H1 (cell line): ENCODE results near the gene DDC. TPM values are rescaled to one million over a fixed set of nuclear protein-coding genes. Genes with fewer than 3 reads are reported as not detected.

Experiments
- CTCF ChIA-PET: fragments of 300-600 bp; sonication (Branson Sonifier 250); formaldehyde crosslinking; loops from one replicate; lab custom pipeline; 2021; ENCODE audit not compliant: partially characterized antibody; lab: Charles Lee
- POLR2A ChIA-PET: fragments of 300-600 bp; sonication (Branson Sonifier 250); formaldehyde crosslinking; loops from one replicate; lab custom pipeline; 2021; ENCODE audit warnings: inconsistent platforms; ENCODE audit not compliant: partially characterized antibody; lab: Charles Lee
- DNase-seq, 2 experiments: peaks; one replicate each; pipeline versions ENCODE4 v3.0.0 to v3.0.0-alpha.2; 2010 to 2022; ENCODE audit warnings: low spot score in 2 of 2, low read depth in 1 of 2, mixed read lengths in 1 of 2
- FAIRE-seq: peaks from 2 replicates; lab custom pipeline; 2011; peaks lifted over from hg19 to GRCh38; lab: Jason Lieb, UNC
- H2AFZ ChIP-seq: 2 replicates; pipeline ENCODE4 v1.8.1; 2012; ENCODE audit warnings: low read length, inconsistent platforms
- H2AK5ac ChIP-seq: 2 replicates; pipeline ENCODE4 v1.6.1; 2013; ENCODE audit warnings: low read depth, low read length
- H2BK120ac ChIP-seq: replicated peaks from 2 replicates; pipeline ENCODE3; 2013; ENCODE audit warnings: low read depth, low read length, inconsistent platforms
- H2BK12ac ChIP-seq: 2 replicates; pipeline ENCODE4 v1.6.1; 2013; ENCODE audit warnings: low read depth, low read length
- H2BK15ac ChIP-seq: 2 replicates; pipeline ENCODE4 v1.6.1; 2013; ENCODE audit warnings: low read length
- H2BK20ac ChIP-seq: 2 replicates; pipeline ENCODE4 v1.6.1; 2013; ENCODE audit warnings: low read length
- H2BK5ac ChIP-seq: 2 replicates; pipeline ENCODE4 v1.6.1; 2013; ENCODE audit warnings: low read depth, low read length
- H3K14ac ChIP-seq: 2 replicates; pipeline ENCODE4 v1.6.1; 2013; ENCODE audit warnings: inconsistent platforms; ENCODE audit not compliant: insufficient read length
- H3K18ac ChIP-seq: 2 replicates; pipeline ENCODE4 v1.6.1; 2013; ENCODE audit warnings: low read length; ENCODE audit errors: extremely low read depth
- H3K23ac ChIP-seq: 2 replicates; pipeline ENCODE4 v1.6.1; 2013; ENCODE audit warnings: inconsistent platforms; ENCODE audit not compliant: insufficient read length
- H3K23me2 ChIP-seq: 2 replicates; pipeline ENCODE4 v1.6.1; 2013; ENCODE audit warnings: low read depth, low read length
- H3K27ac ChIP-seq: 2 replicates; pipeline ENCODE4 v1.6.1; 2011; ENCODE audit warnings: low read depth, low read length, inconsistent platforms
- H3K27me3 ChIP-seq, 4 experiments: replicated peaks in 1 of 4; 1 replicate in 1 of 4; 2 replicates in 3 of 4; pipeline versions ENCODE4 v1.6.1 to v1.8.1; 2011 to 2013; ENCODE audit warnings: low read length in 3 of 4, mild to moderate bottlenecking in 3 of 4, inconsistent platforms in 2 of 4, mixed read lengths in 2 of 4, moderate library complexity in 1 of 4; ENCODE audit not compliant: control insufficient read depth in 3 of 4, insufficient read depth in 3 of 4; ENCODE audit errors: extremely low read depth in 1 of 4
- H3K36me3 ChIP-seq, 4 experiments: 2 replicates each; pipeline versions ENCODE4 v1.6.1 to v1.8.1; 2011 to 2013; ENCODE audit warnings: mild to moderate bottlenecking in 4 of 4, low read length in 3 of 4, moderate library complexity in 2 of 4, control low read depth in 1 of 4, inconsistent platforms in 1 of 4; ENCODE audit not compliant: insufficient read depth in 4 of 4, control insufficient read depth in 2 of 4
- H3K4ac ChIP-seq: replicated peaks from 2 replicates; pipeline ENCODE3; 2013; ENCODE audit warnings: low read length, low read depth, mixed read lengths, inconsistent platforms; ENCODE audit not compliant: insufficient read length
- H3K4me1 ChIP-seq, 4 experiments: replicated peaks in 1 of 4; 1 replicate in 1 of 4; 2 replicates in 3 of 4; pipeline versions ENCODE4 v1.6.1 to v1.8.1; 2011 to 2013; ENCODE audit warnings: low read length in 3 of 4, inconsistent platforms in 2 of 4, mixed read lengths in 1 of 4; ENCODE audit not compliant: insufficient read depth in 4 of 4, control insufficient read depth in 3 of 4
- H3K4me2 ChIP-seq, 2 experiments: 2 replicates each; pipeline versions ENCODE4 v1.6.1 to v1.8.1; 2011 to 2013; ENCODE audit warnings: low read depth in 2 of 2, low read length in 2 of 2, control low read depth in 1 of 2, inconsistent platforms in 1 of 2, mild to moderate bottlenecking in 1 of 2; ENCODE audit not compliant: insufficient read depth in 1 of 2
- H3K4me3 ChIP-seq, 4 experiments: fragments of 200-600, 300-600 bp in 1 of 4; sonication (generic), shearing (Covaris generic), sonication (Bioruptor Twin) in 1 of 4; 2 replicates each; pipeline versions ENCODE4 v1.5.1 to v1.8.1; 2011 to 2016; ENCODE audit warnings: low read length in 4 of 4, low read depth in 3 of 4, control low read depth in 2 of 4, inconsistent platforms in 2 of 4, mild to moderate bottlenecking in 2 of 4, mixed read lengths in 1 of 4, moderate library complexity in 1 of 4; ENCODE audit not compliant: insufficient read depth in 2 of 4; ENCODE audit errors: extremely low read depth in 1 of 4
- H3K56ac ChIP-seq: replicated peaks from 2 replicates; pipeline ENCODE3; 2013; ENCODE audit warnings: low read depth, mild to moderate bottlenecking, mixed read lengths, low read length, inconsistent platforms; ENCODE audit not compliant: insufficient read length
- H3K79me1 ChIP-seq: 2 replicates; pipeline ENCODE4 v1.6.1; 2013; ENCODE audit warnings: low read depth, low read length, control low read depth
- H3K79me2 ChIP-seq, 2 experiments: 2 replicates each; pipeline versions ENCODE4 v1.6.1 to v1.8.1; 2012 to 2013; ENCODE audit warnings: low read length in 2 of 2, mild to moderate bottlenecking in 2 of 2, inconsistent platforms in 1 of 2; ENCODE audit not compliant: insufficient read depth in 2 of 2, control insufficient read depth in 1 of 2
- H3K9ac ChIP-seq, 4 experiments: replicated peaks in 1 of 4; 1 replicate in 1 of 4; 2 replicates in 3 of 4; pipeline versions ENCODE4 v1.6.1 to v1.8.1; 2011 to 2013; ENCODE audit warnings: low read depth in 3 of 4, low read length in 3 of 4, control low read depth in 2 of 4, mild to moderate bottlenecking in 2 of 4, moderate library complexity in 2 of 4, inconsistent platforms in 1 of 4; ENCODE audit errors: extremely low read depth in 1 of 4
- H3K9me3 ChIP-seq, 2 experiments: 2 replicates each; pipeline versions ENCODE4 v1.6.1 to v1.8.1; 2012 to 2013; ENCODE audit warnings: mild to moderate bottlenecking in 2 of 2, moderate library complexity in 2 of 2, control low read depth in 1 of 2, inconsistent platforms in 1 of 2, low read depth in 1 of 2, low read length in 1 of 2, mixed read lengths in 1 of 2; ENCODE audit not compliant: insufficient read depth in 2 of 2
- H4K20me1 ChIP-seq, 2 experiments: replicated peaks in 1 of 2; 2 replicates each; pipeline versions ENCODE3 to v1.8.1; 2011 to 2013; ENCODE audit warnings: inconsistent platforms in 2 of 2, low read length in 2 of 2, mild to moderate bottlenecking in 1 of 2; ENCODE audit not compliant: insufficient read depth in 2 of 2, control insufficient read depth in 1 of 2
- H4K5ac ChIP-seq: 2 replicates; pipeline ENCODE4 v1.6.1; 2013; ENCODE audit warnings: low read length, low read depth, mixed read lengths, inconsistent platforms; ENCODE audit not compliant: insufficient read length
- H4K8ac ChIP-seq: 2 replicates; pipeline ENCODE4 v1.8.0; 2013; ENCODE audit warnings: mild to moderate bottlenecking, moderate library complexity, low read length, inconsistent platforms; ENCODE audit not compliant: insufficient read depth; ENCODE audit errors: extremely low read depth
- H4K91ac ChIP-seq: replicated peaks from 2 replicates; pipeline ENCODE3; 2013; ENCODE audit warnings: low read length, mixed read lengths, inconsistent platforms; ENCODE audit not compliant: insufficient read length
- BCL11A ChIP-seq, 2 experiments: IDR thresholded peaks; one replicate each; pipeline ENCODE4 v1.6.1; 2011; ENCODE audit warnings: low read depth in 2 of 2, low read length in 2 of 2, mild to moderate bottlenecking in 2 of 2
- BRCA1 ChIP-seq: IDR thresholded peaks from 2 replicates; pipeline ENCODE4 v1.6.1; 2012; ENCODE audit warnings: low read depth, low read length, improper control_type of control experiment
- CBX5 ChIP-seq: fragments of 300-800, 300-1000 bp; sonication (generic); IDR thresholded peaks from 2 replicates; pipeline ENCODE4 v1.7.1; 2016; ENCODE audit warnings: antibody characterized with exemption, low read length, low read depth
- CHD1 ChIP-seq: IDR thresholded peaks from 2 replicates; pipeline ENCODE4 v1.6.1; 2012; ENCODE audit warnings: low read depth, low read length, improper control_type of control experiment
- EGR1 ChIP-seq: IDR thresholded peaks from 2 replicates; pipeline ENCODE4 v1.6.1; 2011; ENCODE audit warnings: low read depth, low read length, borderline replicate concordance
- FOSL1 ChIP-seq: IDR thresholded peaks from 2 replicates; pipeline ENCODE4 v1.6.1; 2011; ENCODE audit warnings: mild to moderate bottlenecking, low read depth, low read length, moderate library complexity; ENCODE audit not compliant: insufficient read depth
- GTF2F1 ChIP-seq: IDR thresholded peaks from 2 replicates; pipeline ENCODE4 v1.6.1; 2012; ENCODE audit warnings: low read depth, low read length, improper control_type of control experiment, borderline replicate concordance
- KDM1A ChIP-seq: fragments of 200-600, 300-600 bp; sonication (generic); IDR thresholded peaks from 2 replicates; pipeline ENCODE4 v1.7.1; 2016; ENCODE audit warnings: mild to moderate bottlenecking, low read length, borderline replicate concordance
- MAX ChIP-seq: IDR thresholded peaks from 2 replicates; pipeline ENCODE4 v1.6.1; 2012; ENCODE audit warnings: inconsistent platforms
- POLR2A ChIP-seq, 2 experiments: IDR thresholded peaks; 1 replicate in 1 of 2; 2 replicates in 1 of 2; pipeline ENCODE4 v1.6.1; 2011; ENCODE audit warnings: low read depth in 2 of 2, low read length in 2 of 2, mild to moderate bottlenecking in 2 of 2; ENCODE audit errors: control extremely low read depth in 1 of 2
- RBBP5 ChIP-seq: IDR thresholded peaks from 2 replicates; pipeline ENCODE4 v1.7.1; 2012; ENCODE audit warnings: low read depth, mild to moderate bottlenecking, inconsistent platforms, low read length, moderate library complexity, borderline replicate concordance
- SRF ChIP-seq: IDR thresholded peaks from 2 replicates; pipeline ENCODE4 v1.6.1; 2011; ENCODE audit warnings: mild to moderate bottlenecking, low read depth, low read length, moderate library complexity
- SUZ12 ChIP-seq: fragments of 200-600 bp; sonication (generic); IDR thresholded peaks from 2 replicates; pipeline ENCODE4 v1.6.1; 2012; ENCODE audit warnings: mild to moderate bottlenecking, inconsistent platforms, low read length, moderate library complexity, mixed read lengths
- TAF7 ChIP-seq: optimal IDR thresholded peaks from 2 replicates; pipeline ENCODE3; 2011; ENCODE audit warnings: low read depth, mild to moderate bottlenecking, inconsistent platforms, low read length, moderate library complexity, borderline replicate concordance
- WGBS, 2 experiments: shearing (Covaris generic) in 1 of 2; methylation state at CpG; one replicate each; pipeline versions ENCODE4 v1.1.6 to v1.1.7; 2013 to 2015; ENCODE audit warnings: low lambda C conversion rate in 2 of 2, mixed read lengths in 2 of 2, inconsistent platforms in 1 of 2, low coverage in 1 of 2, missing lambda C conversion rate in 1 of 2; ENCODE audit not compliant: insufficient replicate concordance in 2 of 2, insufficient coverage in 1 of 2, insufficient read length in 1 of 2; ENCODE audit errors: extremely low coverage in 1 of 2, missing lambda C conversion rate in 1 of 2; 5-methylcytosine and 5-hydroxymethylcytosine counted together
- polyA plus RNA-seq, 7 experiments: library from polyadenylated mRNA; depleted of rRNA in 3 of 7; stranded (reverse) in 5 of 7; unstranded in 2 of 7; fragments of >200 nt in 5 of 7; fragments of 200-250 nt in 2 of 7; gene quantifications; 1 replicate in 5 of 7; 2 replicates in 1 of 7; 4 replicates in 1 of 7; pipeline versions ENCODE4 v1.2.1 to v1.2.3, GENCODE V29; 2011 to 2013; ENCODE audit warnings: missing spikeins in 2 of 7, mixed read lengths in 2 of 7
- total RNA-seq: library from RNA; stranded (reverse); fragmentation: NEBNext Ultra II Directional; extraction: Animal tissue kit (Norgen Biotek cat#: 25700); gene quantifications from 2 replicates; pipeline ENCODE4 v1.2.1, GENCODE V29; 2021

The DDC gene
- total and polyA plus RNA-seq, 2 of the 8 experiments (the other 6 are each of a cell fraction or from before 2014, with no cell fraction given): 0.05 TPM; not detected in 1

DNA sequence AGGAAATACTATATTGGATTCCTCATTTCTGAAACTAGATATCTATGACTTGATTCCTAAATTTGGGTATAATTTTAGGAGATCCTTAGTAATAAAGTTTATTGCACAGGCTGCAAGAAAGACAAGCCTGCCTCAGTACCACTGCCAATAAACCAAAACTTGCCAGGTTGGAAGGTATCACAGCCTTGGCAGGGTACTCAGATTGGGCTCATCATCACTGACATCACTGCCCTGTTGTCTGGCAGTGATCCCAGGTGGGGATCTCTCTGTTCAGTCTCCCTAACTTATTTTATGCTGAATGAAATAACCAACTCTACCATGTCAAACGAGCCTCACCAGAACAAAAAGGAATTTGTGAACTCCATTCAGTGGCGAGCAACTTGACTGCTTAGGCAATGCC is 133.9 kb downstream of the DDC start:
- ChIA-PET CTCF (interaction anchor here (2.3 kb wide), 1 partner anchor 13 kb away, joined by 8 read pairs; no protein-coding TSS in a partner anchor), POLR2A (no interaction called here)
- 91% methylated on average over 2 of the region's 2 CpGs; no CpG with 5 or more reads in 1 of the 2 experiments for WGBS, 2 experiments
- Histone ChIP-seq H2BK15ac (no peak overlapping the region), H2BK5ac (no peak overlapping the region), H4K20me1 (no peaks in the 10 kb centered on the region), H3K79me2 (no peaks in the 10 kb centered on the region), H3K18ac (no peak overlapping the region), H3K4ac (no peak overlapping the region), H4K8ac (no peak overlapping the region), H4K5ac (no peak overlapping the region), H3K23me2 (no peaks in the 10 kb centered on the region), H2BK120ac (no peak overlapping the region), H3K36me3 (no peaks in the 10 kb centered on the region), H3K23ac (no peak overlapping the region), H2BK20ac (no peak overlapping the region), H3K4me2 (no peak overlapping the region), H3K27me3 (no peaks in the 10 kb centered on the region), H3K9ac (no peak overlapping the region), H3K79me1 (no peaks in the 10 kb centered on the region), H3K4me3 (no peak overlapping the region), H2BK12ac (no peak overlapping the region), H2AFZ (no peak overlapping the region), H3K4me1 (no peaks in the 10 kb centered on the region), H3K14ac (no peak overlapping the region), H3K9me3 (no peaks in the 10 kb centered on the region), H3K56ac (no peak overlapping the region), H2AK5ac (no peak overlapping the region), H4K91ac (no peak overlapping the region), H3K27ac (no peak overlapping the region)
- FAIRE-seq (no peak), DNase-seq (no peak)
- TF ChIP-seq SUZ12 (no peak), SRF (no peak), RBBP5 (no peak), KDM1A (no peak), CBX5 (no peak), MAX (no peak), FOSL1 (no peak), EGR1 (no peak), BCL11A (IDR thresholded peaks at IDR 0.05; ENCODE audit: low read depth in 2 of 2, low read length in 2 of 2) (no peak), CHD1 (no peak), POLR2A (IDR thresholded peaks at IDR 0.05; ENCODE audit: control extremely low read depth in 1 of 2, low read depth in 2 of 2, low read length in 2 of 2) (no peak), GTF2F1 (no peak), TAF7 (no peak), BRCA1 (no peak)
